Right cardiac atrium (tissue), 5 donors: Measurements from ENCODE around the gene MUC7. TPM values are rescaled to one million over a fixed set of nuclear protein-coding genes. Genes with fewer than 3 reads are reported as not detected.
"Not testable (repeated sequence)": the region's sequence is repeated elsewhere in the genome, so short reads cannot be mapped to it uniquely, and the experiment has no call there.

Experiments
- ATAC-seq, 2 donors: fragments of 200-7000 bp; cut with Tn5 transposase; one replicate each; pipeline versions ENCODE4 v1.8.0 to v1.9.1; 2020; ENCODE audit warnings: moderate library complexity in 2 of 2, mild to moderate bottlenecking in 1 of 2
- DNase-seq, 3 donors: peaks; one replicate each; pipeline ENCODE4 v3.0.0-alpha.2; 2020
- H3K27ac ChIP-seq: one replicate; pipeline ENCODE4 v1.5.1; 2013; ENCODE audit warnings: mild to moderate bottlenecking, low read length, control low read depth, moderate library complexity
- H3K27me3 ChIP-seq: one replicate; pipeline ENCODE4 v1.6.1; 2013; ENCODE audit not compliant: control insufficient read depth, insufficient read depth
- H3K4me1 ChIP-seq: one replicate; pipeline ENCODE4 v1.6.1; 2013; ENCODE audit warnings: low read length; ENCODE audit not compliant: control insufficient read depth, insufficient read depth
- H3K4me3 ChIP-seq: one replicate; pipeline ENCODE4 v1.5.1; 2013; ENCODE audit warnings: low read length, control low read depth
- H3K9me3 ChIP-seq: one replicate; pipeline ENCODE4 v1.6.1; 2013; ENCODE audit warnings: low read length; ENCODE audit not compliant: control insufficient read depth
- WGBS: extraction: QIAGEN DNeasy Blood & Tissue Kit; methylation state at CpG from one replicate; pipeline ENCODE4 v1.1.7; 2013; 5-methylcytosine and 5-hydroxymethylcytosine counted together
- intact Hi-C, 4 donors: fragments of 100-400 bp; cut with DNase I; formaldehyde crosslinking; loops; one replicate each; pipeline versions ENCODE4 v1.11.0 to v1.14.0; 2022 to 2023
- polyA plus RNA-seq: library from polyadenylated mRNA; stranded (reverse); fragments of 200-250 nt; gene quantifications from one replicate; pipeline ENCODE4 v1.2.3, GENCODE V29; 2013
- total RNA-seq, 4 donors: library from RNA; stranded (reverse); fragmentation: NEBNext Ultra II Directional; extraction: Animal tissue kit (Norgen Biotek cat#: 25700); gene quantifications; one replicate each; pipeline ENCODE4 v1.2.1, GENCODE V29; 2021
- donor health status: healthy with polysubstance abuse.
- donor health status: DM: no; HTN: yes; CAD: no.
- donor health status: DM: no; HTN: no; CAD: no.
- donor health status: DM: no; HTN: yes; CAD: no; lungs with severe emphysema.
- donor health status: DM: yes; HTN: yes; CAD: no.

MUC7 gene
- total and polyA plus RNA-seq, 5 donors = not detected

DNA sequence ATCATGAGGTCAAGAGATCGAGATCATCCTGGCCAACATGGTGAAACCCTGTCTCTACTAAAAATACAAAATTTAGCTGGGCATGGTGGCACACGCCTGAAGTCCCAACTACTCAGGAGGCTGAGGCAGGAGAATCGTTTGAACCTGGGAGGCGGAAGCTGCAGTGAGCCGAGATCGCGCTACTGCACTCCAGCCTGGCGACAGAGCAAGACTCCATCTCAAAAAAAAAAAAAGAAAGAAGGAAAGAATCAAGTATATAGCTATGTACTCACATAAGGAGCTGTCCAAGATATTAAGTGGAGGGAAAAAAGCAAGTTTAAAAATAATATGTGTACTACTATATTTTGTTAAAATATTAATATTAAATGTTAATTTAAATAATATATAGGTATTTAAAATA lies 29.8 kb downstream of the MUC7 start:
- 78% methylated on average over 8 of the region's 8 CpGs for WGBS
- intact Hi-C loops = not testable (repeated sequence)

GRCh38 chr4:70504733-70505132 lies 32.7 kb downstream of the MUC7 start:
- intact Hi-C loops = no loop called here
- ATAC-seq (no peak), DNase-seq (no peak)
- Histone ChIP-seq H3K4me3 (no peak overlapping the region), H3K4me1 (no peaks in the 10 kb centered on the region), H3K27ac (no peak overlapping the region), H3K9me3 (no peaks in the 10 kb centered on the region), H3K27me3 (no peaks in the 10 kb centered on the region)
- 45% methylated on average over 4 of the region's 4 CpGs for WGBS

More for the DNA sequence above, 29.8 kb downstream of the MUC7 start:
- not testable (repeated sequence) for ATAC-seq, H3K4me3 ChIP-seq, H3K27ac ChIP-seq, H3K27me3 ChIP-seq, H3K9me3 ChIP-seq, DNase-seq, H3K4me1 ChIP-seq

DNA sequence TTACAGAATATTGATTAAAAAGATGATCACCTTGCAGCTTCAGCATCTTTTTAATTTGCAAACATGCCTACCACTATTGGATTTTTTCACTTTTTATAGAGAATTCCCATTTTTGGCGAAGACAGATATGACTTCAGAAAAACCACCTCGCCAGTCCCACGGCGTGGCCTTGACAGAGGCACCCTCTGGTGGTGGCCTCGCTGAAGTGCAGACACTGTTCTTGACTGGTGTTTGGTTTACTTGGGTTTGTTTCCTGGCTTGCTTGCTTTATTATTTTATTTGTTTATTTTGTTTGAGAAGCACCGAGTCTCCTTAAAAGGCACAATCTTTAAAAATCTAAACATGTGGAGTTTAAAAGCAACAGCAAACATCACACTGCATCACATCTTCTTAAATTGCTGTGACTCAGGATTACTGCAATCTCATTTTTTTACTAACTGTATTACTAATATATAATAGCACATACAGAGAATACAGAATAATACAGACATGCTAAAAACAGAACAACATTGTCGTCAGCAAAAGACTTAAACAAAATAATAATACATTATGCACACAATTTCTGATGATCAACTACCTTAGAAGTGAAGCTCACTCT lies 33.3 kb downstream of the MUC7 start:
- Histone ChIP-seq H3K9me3 (no peaks in the 10 kb centered on the region), H3K27ac (no peak overlapping the region), H3K4me1 (no peaks in the 10 kb centered on the region), H3K4me3 (no peak overlapping the region), H3K27me3 (no peaks in the 10 kb centered on the region)
- intact Hi-C loops = no loop called here
- DNase-seq (peak; percentile 30 to 73 (median 66)), ATAC-seq (peak in 1 of 2 donors; percentile 49)
- 4% methylated on average over 7 of the region's 7 CpGs for WGBS

DNA sequence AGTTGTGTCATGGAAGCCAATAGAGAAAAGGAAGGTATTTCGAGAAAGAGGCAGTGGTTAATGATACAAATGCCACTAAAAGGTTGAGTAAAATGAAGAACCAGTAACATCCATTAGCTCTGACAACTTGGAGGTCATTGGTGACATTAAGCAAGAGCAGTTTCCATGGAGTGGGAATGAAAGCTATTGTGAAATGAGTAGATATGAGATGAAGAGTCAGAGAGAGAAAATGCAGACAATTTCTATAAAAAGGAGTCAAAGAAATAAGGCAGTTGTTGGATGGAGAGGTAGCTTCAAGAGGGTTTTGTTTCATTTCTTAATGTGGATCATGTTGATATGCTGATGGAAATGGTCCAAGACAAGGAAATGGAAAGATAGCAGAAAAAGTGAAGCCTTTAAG lies 36.8 kb downstream of the MUC7 start:
- no peak for ATAC-seq

GRCh38 chr4:70511365-70511764 lies 39.4 kb downstream of the MUC7 start:
- Histone ChIP-seq H3K4me1 (no peaks in the 10 kb centered on the region), H3K27me3 (no peaks in the 10 kb centered on the region), H3K27ac (no peak overlapping the region), H3K9me3 (no peaks in the 10 kb centered on the region), H3K4me3 (no peak overlapping the region)
- DNase-seq (no peak), ATAC-seq (no peak)
- intact Hi-C loops = no loop called here
- 83% methylated on average over 3 of the region's 3 CpGs for WGBS

More for the DNA sequence above, 36.8 kb downstream of the MUC7 start:
- Histone ChIP-seq H3K27me3 (no peaks in the 10 kb centered on the region), H3K9me3 (no peaks in the 10 kb centered on the region), H3K4me1 (no peaks in the 10 kb centered on the region), H3K4me3 (no peak overlapping the region), H3K27ac (no peak overlapping the region)
- DNase-seq = no peak
- 51% methylated on average over 1 of the region's 1 CpG for WGBS
- intact Hi-C loops = no loop called here

GRCh38 chr4:70515367-70516250 lies 43.6 kb downstream of the MUC7 start:
- no peaks in the 10 kb centered on the region for H3K27me3 ChIP-seq
- H3K27ac ChIP-seq = no peak overlapping the region
- WGBS = 74% methylated on average over 4 of the region's 4 CpGs
- ATAC-seq (no peak), DNase-seq (no peak)
- intact Hi-C loops = no loop called here
- H3K4me3 ChIP-seq = no peak overlapping the region
- H3K4me1 ChIP-seq = no peaks in the 10 kb centered on the region
- H3K9me3 ChIP-seq = no peaks in the 10 kb centered on the region

DNA sequence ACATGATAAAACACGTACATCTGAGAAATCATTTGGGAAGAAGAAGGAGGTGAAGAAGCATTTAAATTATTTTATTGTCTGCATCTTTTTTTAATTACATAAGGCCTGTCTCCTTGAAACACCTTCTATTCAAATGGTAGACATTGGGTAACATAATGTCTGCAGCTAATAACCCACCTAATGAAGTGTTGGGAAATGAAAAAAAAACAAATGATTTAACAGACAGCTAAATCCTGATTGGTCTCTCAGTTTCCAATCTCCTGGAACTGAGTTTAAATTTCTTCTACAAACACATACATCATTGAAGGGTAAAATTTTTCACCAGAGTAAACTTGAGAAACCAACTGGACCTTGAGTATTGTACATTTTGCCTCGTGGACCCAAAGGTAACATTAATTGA lies 46.3 kb downstream of the MUC7 start, which contains the start of gene AMTN:
Gene AMTN, plus strand, starts transcription at position 301 of the 400 bp plus-strand sequence. CDS start 209 bp downstream, outside the sequence.
- Histone ChIP-seq H3K4me3 (no peak within 1 kb of the TSS), H3K27ac (no peak within 1 kb of the TSS), H3K27me3 (no peaks in the 10 kb centered on the region), H3K4me1 (no peaks in the 10 kb centered on the region), H3K9me3 (no peaks in the 10 kb centered on the region)
- intact Hi-C loops = no loop called here
- no peak for DNase-seq
- WGBS = 71% methylated on average over 2 of the region's 2 CpGs
- no peak for ATAC-seq

DNA sequence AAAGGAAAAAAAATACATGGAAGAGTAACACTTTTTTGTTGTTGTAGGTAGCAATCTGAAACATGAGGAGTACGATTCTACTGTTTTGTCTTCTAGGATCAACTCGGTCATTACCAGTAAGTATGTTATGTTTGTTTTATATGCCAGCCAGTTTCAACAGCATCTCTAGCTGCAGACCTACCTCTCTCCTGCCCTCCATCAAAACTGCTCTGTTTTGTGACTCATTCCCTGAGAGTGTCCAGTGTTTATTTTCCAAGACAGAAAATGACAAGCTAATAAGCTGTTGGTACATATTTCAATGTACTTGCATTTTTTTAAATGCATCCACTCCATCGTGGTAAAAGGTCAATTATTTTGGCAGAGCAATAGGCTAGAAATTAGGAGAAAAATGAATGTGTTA lies 46.7 kb downstream of the MUC7 start:
- Histone ChIP-seq H3K4me1 (no peaks in the 10 kb centered on the region), H3K4me3 (no peak overlapping the region), H3K9me3 (no peaks in the 10 kb centered on the region), H3K27me3 (no peaks in the 10 kb centered on the region), H3K27ac (no peak overlapping the region)
- WGBS = 75% methylated on average over 3 of the region's 3 CpGs
- no peak for ATAC-seq
- no peak for DNase-seq
- intact Hi-C loops = no loop called here

- Histone ChIP-seq H3K27ac (no peak overlapping the region), H3K27me3 (no peaks in the 10 kb centered on the region), H3K4me1 (no peaks in the 10 kb centered on the region), H3K4me3 (no peak overlapping the region), H3K9me3 (no peaks in the 10 kb centered on the region)
- DNase-seq = no peak
- 85% methylated on average over 7 of the region's 7 CpGs for WGBS
- ATAC-seq = no peak
- intact Hi-C loops = no loop called here
Observed at GRCh38 chr4:70522626-70523025, 50.6 kb downstream of the MUC7 start.

- ATAC-seq = no peak
Observed at GRCh38 chr4:70530997-70531396, 59.0 kb downstream of the MUC7 start.

DNA sequence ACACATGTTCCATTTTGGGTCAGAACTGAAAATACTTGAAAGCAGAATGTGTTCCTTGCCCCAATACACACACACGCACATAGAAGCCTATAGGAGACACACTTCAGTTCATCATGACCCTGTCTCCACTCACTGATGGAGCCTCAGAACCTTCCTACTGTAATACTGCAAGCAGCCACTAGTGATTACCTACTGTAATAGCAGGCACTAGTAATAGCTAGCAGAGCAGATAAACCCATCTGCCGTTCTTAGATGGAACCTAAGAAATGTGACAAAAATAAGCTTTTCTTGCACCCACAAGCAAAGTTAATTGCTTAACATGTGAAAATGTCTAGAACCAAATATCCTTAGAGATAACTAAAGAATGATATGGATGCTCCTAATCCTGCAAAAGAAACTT lies 60.0 kb downstream of the MUC7 start:
- 71% methylated on average over 2 of the region's 2 CpGs for WGBS
- Histone ChIP-seq H3K27me3 (no peaks in the 10 kb centered on the region), H3K27ac (no peak overlapping the region), H3K4me1 (no peaks in the 10 kb centered on the region), H3K9me3 (no peaks in the 10 kb centered on the region), H3K4me3 (no peak overlapping the region)
- DNase-seq (no peak), ATAC-seq (no peak)
- intact Hi-C loops = no loop called here

More at GRCh38 chr4:70530997-70531396, 59.0 kb downstream of the MUC7 start:
- Histone ChIP-seq H3K27ac (no peak overlapping the region), H3K4me1 (no peaks in the 10 kb centered on the region), H3K27me3 (no peaks in the 10 kb centered on the region), H3K9me3 (no peaks in the 10 kb centered on the region), H3K4me3 (no peak overlapping the region)
- intact Hi-C loops = no loop called here
- DNase-seq = no peak
- WGBS = 71% methylated on average over 5 of the region's 5 CpGs
